HCT116 (cell line): ENCODE data around the gene ZNF521. TPM values are rescaled to one million over a fixed set of nuclear protein-coding genes. Genes with fewer than 3 reads are reported as not detected.

Experiments
- ATAC-seq: fragments of 200-7000 bp; cut with Tn5 transposase; 2 replicates; pipeline ENCODE4 v1.9.1; 2020; ENCODE audit warnings: mild to moderate bottlenecking, moderate library complexity
- BruUV-seq: library from RNA; stranded (reverse); fragments of 400-500 nt; replicated peaks from 2 replicates; lab custom pipeline; 2021; lab: Mats Ljungman, UMichigan
- CTCF ChIA-PET: fragments of 300-600 bp; sonication (Branson Sonifier 250); formaldehyde crosslinking; loops from one replicate; lab custom pipeline; 2021; ENCODE audit warnings: antibody characterized with exemption; lab: Charles Lee
- POLR2A ChIA-PET: fragments of 300-600, 350-600 bp; sonication (Branson Sonifier 250); formaldehyde crosslinking; loops from one replicate; lab custom pipeline; 2021; ENCODE audit warnings: antibody characterized with exemption; lab: Charles Lee
- RAD21 ChIA-PET, 2 experiments: fragments of 300-600 bp; sonication (Branson Sonifier 250); formaldehyde crosslinking; loops; one replicate each; lab custom pipeline; 2023; ENCODE audit warnings: low total read pairs in 2 of 2; ENCODE audit not compliant: uncharacterized antibody in 2 of 2, unreplicated experiment in 2 of 2, low non-redundant PET in 1 of 2; lab: Charles Lee
- DNase-seq: peaks from one replicate; pipeline ENCODE4 v3.0.0-alpha.2; 2010; ENCODE audit warnings: low read depth, low spot score
- H2AFZ ChIP-seq: fragments of 200-600 bp; shearing (Covaris generic), sonication (generic); 2 replicates; pipeline ENCODE4 v1.6.1; 2017; ENCODE audit warnings: low read depth, mixed run types, mixed read lengths, antibody characterized with exemption, low read length; ENCODE audit not compliant: poor library complexity, severe bottlenecking
- H3K27ac ChIP-seq: 2 replicates; pipeline ENCODE4 v1.5.1; 2012; ENCODE audit warnings: low read depth, low read length
- H3K27me3 ChIP-seq: fragments of 200-600 bp; sonication (generic); 2 replicates; pipeline ENCODE4 v1.6.1; 2016; ENCODE audit warnings: mixed run types, low read length, mixed read lengths; ENCODE audit not compliant: insufficient read depth
- H3K36me3 ChIP-seq, 2 experiments: fragments of 200-500 bp in 1 of 2; fragments of 200-600 bp in 1 of 2; sonication (Bioruptor generic) in 1 of 2; sonication (generic) in 1 of 2; 2 replicates each; pipeline versions ENCODE4 v1.5.1 to v1.6.1; 2014 to 2016; ENCODE audit warnings: low read length in 2 of 2, inconsistent platforms in 1 of 2, mixed read lengths in 1 of 2, mixed run types in 1 of 2; ENCODE audit not compliant: insufficient read depth in 2 of 2, control insufficient read depth in 1 of 2
- H3K4me1 ChIP-seq, 2 experiments: fragments of 200-600 bp in 1 of 2; sonication (generic) in 1 of 2; 2 replicates each; pipeline versions ENCODE4 v1.5.1 to v1.6.1; 2012 to 2017; ENCODE audit warnings: low read length in 2 of 2, inconsistent platforms in 1 of 2, mild to moderate bottlenecking in 1 of 2, mixed read lengths in 1 of 2, mixed run types in 1 of 2, moderate library complexity in 1 of 2; ENCODE audit not compliant: insufficient read depth in 2 of 2, control insufficient read depth in 1 of 2
- H3K4me2 ChIP-seq: fragments of 200-600 bp; sonication (generic); 2 replicates; pipeline ENCODE4 v1.6.1; 2017; ENCODE audit warnings: mixed run types, low read length, mixed read lengths
- H3K4me3 ChIP-seq, 2 experiments: fragments of 200-600 bp in 1 of 2; sonication (generic) in 1 of 2; replicated peaks in 1 of 2; 2 replicates each; pipeline ENCODE4 v1.5.1; 2011 to 2016; ENCODE audit warnings: low read length in 2 of 2, control low read depth in 1 of 2, low read depth in 1 of 2, mild to moderate bottlenecking in 1 of 2, mixed read lengths in 1 of 2, mixed run types in 1 of 2
- H3K79me2 ChIP-seq: fragments of 200-600 bp; sonication (generic); 2 replicates; pipeline ENCODE4 v1.6.1; 2017; ENCODE audit warnings: mild to moderate bottlenecking, mixed run types, low read length, moderate library complexity, mixed read lengths; ENCODE audit not compliant: insufficient read depth
- H3K9ac ChIP-seq: fragments of 200-600 bp; sonication (generic); 2 replicates; pipeline ENCODE4 v1.6.1; 2016; ENCODE audit warnings: low read length, mixed read lengths
- H3K9me2 ChIP-seq: fragments of 200-600 bp; sonication (generic), shearing (Covaris generic); 2 replicates; pipeline ENCODE4 v1.6.1; 2017; ENCODE audit warnings: mixed run types, mild to moderate bottlenecking, moderate library complexity; ENCODE audit not compliant: insufficient read depth
- H3K9me3 ChIP-seq, 2 experiments: fragments of 200-500 bp in 1 of 2; fragments of 200-600 bp in 1 of 2; sonication (Bioruptor generic) in 1 of 2; sonication (generic) in 1 of 2; 2 replicates each; pipeline ENCODE4 v1.6.1; 2014 to 2017; ENCODE audit warnings: low read length in 2 of 2, mixed read lengths in 2 of 2, inconsistent platforms in 1 of 2, low read depth in 1 of 2, mild to moderate bottlenecking in 1 of 2, mixed run types in 1 of 2, moderate library complexity in 1 of 2; ENCODE audit not compliant: control insufficient read depth in 1 of 2, insufficient read depth in 1 of 2
- H4K20me1 ChIP-seq: fragments of 200-600 bp; sonication (generic), shearing (Covaris generic); 2 replicates; pipeline ENCODE4 v1.6.1; 2017; ENCODE audit warnings: mixed run types, mild to moderate bottlenecking, moderate library complexity; ENCODE audit not compliant: insufficient read depth
- EGR1 ChIP-seq: IDR thresholded peaks from 2 replicates; pipeline ENCODE4 v1.6.1; 2012; ENCODE audit warnings: low read depth
- EZH2 ChIP-seq: fragments of 200-600 bp; sonication (generic); IDR thresholded peaks from 2 replicates; pipeline ENCODE4 v1.6.1; 2017; ENCODE audit warnings: antibody characterized with exemption, mixed run types
- EZH2phosphoT487 ChIP-seq: fragments of 200-600 bp; IDR thresholded peaks from 2 replicates; pipeline ENCODE4 v1.6.1; 2018; ENCODE audit warnings: antibody characterized with exemption, borderline replicate concordance
- FOSL1 ChIP-seq: IDR thresholded peaks from 2 replicates; pipeline ENCODE4 v1.6.1; 2012; ENCODE audit warnings: low read depth
- POLR2A ChIP-seq: IDR thresholded peaks from 2 replicates; pipeline ENCODE4 v1.7.0; 2011; ENCODE audit warnings: borderline replicate concordance; ENCODE audit not compliant: insufficient read depth, insufficient read length; ENCODE audit errors: extremely low read depth
- POLR2AphosphoS5 ChIP-seq: IDR thresholded peaks from 2 replicates; pipeline ENCODE4 v1.6.1; 2011; ENCODE audit warnings: mild to moderate bottlenecking, low read depth, low read length, moderate library complexity
- SIN3A ChIP-seq: IDR thresholded peaks from 2 replicates; pipeline ENCODE4 v1.6.1; 2012; ENCODE audit warnings: low read depth
- YY1 ChIP-seq: IDR thresholded peaks from 2 replicates; pipeline ENCODE4 v1.6.1; 2011; ENCODE audit warnings: low read length, low read depth, moderate library complexity, mild to moderate bottlenecking; ENCODE audit not compliant: insufficient replicate concordance; ENCODE audit errors: extremely low read depth
- ZFX ChIP-seq: fragments of 450-650 bp; IDR thresholded peaks from 2 replicates; pipeline ENCODE4 v1.6.1; 2017
- intact Hi-C: fragments of 100-400 bp; cut with micrococcal nuclease; formaldehyde crosslinking; loops from 2 replicates; pipeline ENCODE4 v1.10.0; 2022
- total RNA-seq: library from RNA; stranded (reverse); gene quantifications from one replicate; pipeline ENCODE4 v1.2.1, GENCODE V29; 2021; ENCODE audit not compliant: unreplicated experiment
- TF ChIP-seq, protein P1 (sequence below): IDR thresholded peaks from 2 replicates; pipeline ENCODE4 v1.6.1; 2012
- TF ChIP-seq, protein P2 (sequence below): IDR thresholded peaks from 2 replicates; pipeline ENCODE4 v1.6.1; 2011; ENCODE audit warnings: mild to moderate bottlenecking, low read length, moderate library complexity; ENCODE audit not compliant: insufficient replicate concordance; ENCODE audit errors: extremely low read depth
- TF ChIP-seq, protein P3 (sequence below), 3 experiments: fragments of 200-600 bp in 1 of 3; sonication (generic) in 1 of 3; IDR thresholded peaks in 2 of 3; conservative IDR thresholded peaks in 1 of 3; 2 replicates each; pipeline ENCODE4 v1.5.1; 2012 to 2017; ENCODE audit warnings: low read depth in 2 of 3, low read length in 2 of 3, antibody characterized with exemption in 1 of 3, borderline replicate concordance in 1 of 3, control low read depth in 1 of 3, mild to moderate bottlenecking in 1 of 3, mixed read lengths in 1 of 3, mixed run types in 1 of 3, moderate library complexity in 1 of 3; ENCODE audit not compliant: insufficient read depth in 1 of 3

Gene ZNF521
- total RNA-seq, 1 experiment from 2014 or later = 0.10 TPM

DNA sequence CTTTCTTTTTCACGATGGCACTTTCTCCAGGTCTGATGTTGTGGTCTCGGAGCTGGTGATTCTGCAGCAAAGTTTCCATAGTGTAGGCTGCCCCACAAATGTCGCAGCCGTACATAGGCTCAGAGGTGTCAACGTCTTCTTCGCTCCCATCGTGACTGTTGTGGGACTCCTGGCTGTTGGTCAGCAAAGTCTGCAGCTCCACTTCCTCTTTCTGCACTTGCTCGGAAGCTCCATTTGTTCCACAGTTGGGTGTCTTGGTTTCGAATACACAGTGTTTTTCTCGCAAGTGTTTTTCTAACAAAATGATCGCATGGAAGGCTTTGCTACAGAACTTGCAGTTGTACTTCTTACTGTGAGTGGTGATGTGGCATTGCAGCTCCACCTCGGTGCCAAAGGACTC lies 126.8 kb downstream of the ZNF521 start (continued):
- TF ChIP-seq, protein P1, sequence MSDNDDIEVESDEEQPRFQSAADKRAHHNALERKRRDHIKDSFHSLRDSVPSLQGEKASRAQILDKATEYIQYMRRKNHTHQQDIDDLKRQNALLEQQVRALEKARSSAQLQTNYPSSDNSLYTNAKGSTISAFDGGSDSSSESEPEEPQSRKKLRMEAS = no peak
- TF ChIP-seq EZH2 = no peak
- no peak for TF ChIP-seq EGR1
- TF ChIP-seq, protein P2, sequence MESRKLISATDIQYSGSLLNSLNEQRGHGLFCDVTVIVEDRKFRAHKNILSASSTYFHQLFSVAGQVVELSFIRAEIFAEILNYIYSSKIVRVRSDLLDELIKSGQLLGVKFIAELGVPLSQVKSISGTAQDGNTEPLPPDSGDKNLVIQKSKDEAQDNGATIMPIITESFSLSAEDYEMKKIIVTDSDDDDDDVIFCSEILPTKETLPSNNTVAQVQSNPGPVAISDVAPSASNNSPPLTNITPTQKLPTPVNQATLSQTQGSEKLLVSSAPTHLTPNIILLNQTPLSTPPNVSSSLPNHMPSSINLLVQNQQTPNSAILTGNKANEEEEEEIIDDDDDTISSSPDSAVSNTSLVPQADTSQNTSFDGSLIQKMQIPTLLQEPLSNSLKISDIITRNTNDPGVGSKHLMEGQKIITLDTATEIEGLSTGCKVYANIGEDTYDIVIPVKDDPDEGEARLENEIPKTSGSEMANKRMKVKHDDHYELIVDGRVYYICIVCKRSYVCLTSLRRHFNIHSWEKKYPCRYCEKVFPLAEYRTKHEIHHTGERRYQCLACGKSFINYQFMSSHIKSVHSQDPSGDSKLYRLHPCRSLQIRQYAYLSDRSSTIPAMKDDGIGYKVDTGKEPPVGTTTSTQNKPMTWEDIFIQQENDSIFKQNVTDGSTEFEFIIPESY = no peak
- no peak for TF ChIP-seq POLR2AphosphoS5

DNA sequence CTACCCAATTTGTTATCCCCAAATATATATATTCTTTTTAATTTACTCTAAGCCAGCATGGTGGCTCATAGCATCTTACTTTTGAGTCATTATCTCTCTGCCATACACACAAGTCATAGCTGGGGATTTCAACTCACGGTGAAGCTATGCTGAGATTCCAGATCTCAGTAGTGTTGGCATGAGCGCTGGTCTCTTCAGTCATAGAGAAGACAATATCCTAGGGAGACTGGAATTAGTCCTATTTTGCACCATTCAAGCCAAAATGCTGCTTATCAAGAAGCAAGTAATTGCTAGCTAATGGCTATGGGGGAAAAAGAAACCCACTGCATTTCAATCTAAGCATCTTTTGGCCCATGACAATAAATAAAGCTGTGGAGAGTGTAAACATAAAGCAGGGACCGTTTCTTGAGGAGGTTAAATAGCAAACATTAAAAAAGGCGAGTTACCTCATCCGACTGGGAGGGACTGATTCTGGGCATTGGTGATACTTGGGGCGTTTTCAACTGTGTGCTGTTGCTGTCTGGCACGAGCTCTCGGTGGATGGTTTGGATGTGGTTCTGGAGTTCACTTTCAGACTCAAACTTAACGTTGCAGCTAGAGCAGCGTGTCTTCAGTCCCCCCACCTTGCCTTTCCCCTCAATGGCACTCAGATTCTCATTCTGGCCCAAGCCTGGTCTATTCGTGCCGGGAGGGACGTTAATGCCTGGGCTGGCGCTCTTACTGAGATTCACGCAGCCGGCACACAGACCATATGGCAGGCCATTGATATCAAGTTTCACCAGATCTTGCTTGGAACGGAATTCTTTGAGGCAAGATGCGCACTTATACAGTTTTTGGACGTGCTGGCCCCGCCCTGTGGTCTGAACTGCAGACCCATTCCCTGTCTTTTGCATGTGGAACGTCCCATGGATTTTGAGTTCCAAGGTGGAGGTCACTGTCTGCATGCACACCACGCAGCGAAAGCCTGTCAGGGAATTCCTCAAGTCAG lies 127.8 kb downstream of the ZNF521 start:
- ChIA-PET RAD21 (no interaction called here), CTCF (no interaction called here), POLR2A (no interaction called here)
- Histone ChIP-seq H3K9ac (no peak overlapping the region), H3K9me3 (no peaks in the 10 kb centered on the region), H3K4me2 (no peak overlapping the region), H3K4me3 (no peak overlapping the region), H4K20me1 (no peaks in the 10 kb centered on the region), H3K27ac (no peak overlapping the region), H3K4me1 (no peaks in the 10 kb centered on the region), H3K9me2 (no peaks in the 10 kb centered on the region), H3K79me2 (no peaks in the 10 kb centered on the region), H3K27me3 (no peaks in the 10 kb centered on the region; the same call in 1 of the 2 replicates), H2AFZ (no peak overlapping the region), H3K36me3 (no peaks in the 10 kb centered on the region)
- no peak for DNase-seq
- BruUV-seq = no TSS peak
- intact Hi-C loops = no loop called here
- ATAC-seq = no peak
- no peak for TF ChIP-seq POLR2AphosphoS5
- TF ChIP-seq POLR2A = no peak
- TF ChIP-seq, protein P3, sequence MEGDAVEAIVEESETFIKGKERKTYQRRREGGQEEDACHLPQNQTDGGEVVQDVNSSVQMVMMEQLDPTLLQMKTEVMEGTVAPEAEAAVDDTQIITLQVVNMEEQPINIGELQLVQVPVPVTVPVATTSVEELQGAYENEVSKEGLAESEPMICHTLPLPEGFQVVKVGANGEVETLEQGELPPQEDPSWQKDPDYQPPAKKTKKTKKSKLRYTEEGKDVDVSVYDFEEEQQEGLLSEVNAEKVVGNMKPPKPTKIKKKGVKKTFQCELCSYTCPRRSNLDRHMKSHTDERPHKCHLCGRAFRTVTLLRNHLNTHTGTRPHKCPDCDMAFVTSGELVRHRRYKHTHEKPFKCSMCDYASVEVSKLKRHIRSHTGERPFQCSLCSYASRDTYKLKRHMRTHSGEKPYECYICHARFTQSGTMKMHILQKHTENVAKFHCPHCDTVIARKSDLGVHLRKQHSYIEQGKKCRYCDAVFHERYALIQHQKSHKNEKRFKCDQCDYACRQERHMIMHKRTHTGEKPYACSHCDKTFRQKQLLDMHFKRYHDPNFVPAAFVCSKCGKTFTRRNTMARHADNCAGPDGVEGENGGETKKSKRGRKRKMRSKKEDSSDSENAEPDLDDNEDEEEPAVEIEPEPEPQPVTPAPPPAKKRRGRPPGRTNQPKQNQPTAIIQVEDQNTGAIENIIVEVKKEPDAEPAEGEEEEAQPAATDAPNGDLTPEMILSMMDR (IDR thresholded peaks at IDR 0.05 in 2 of 3, conservative IDR thresholded peaks at IDR 0.05 in 1 of 3; ENCODE audit: borderline replicate concordance in 1 of 3, insufficient read depth in 1 of 3, low read depth in 2 of 3, low read length in 2 of 3) = no peak
- no peak for TF ChIP-seq YY1
- TF ChIP-seq, protein P1 = no peak
- TF ChIP-seq SIN3A = no peak
- TF ChIP-seq EZH2phosphoT487 = no peak
- TF ChIP-seq ZFX = no peak
- no peak for TF ChIP-seq FOSL1
- TF ChIP-seq, all 23 proteins: peak for 0
